Vagina (tissue), 2 donors: ENCODE results near the gene RNF213. TPM values are rescaled to one million over a fixed set of nuclear protein-coding genes. Genes with fewer than 3 reads are reported as not detected.
"Not testable (repeated sequence)": the region's sequence is repeated elsewhere in the genome, so short reads cannot be mapped to it uniquely, and the experiment has no call there.

Experiments used
- DNase-seq, 2 donors: peaks; one replicate each; pipeline ENCODE4 v3.0.0-alpha.2; 2017; ENCODE audit errors: extremely low spot score in 2 of 2
- H3K27ac ChIP-seq: fragments of 200-600 bp; sonication (generic); one replicate; pipeline ENCODE4 v1.5.1; 2019
- H3K27me3 ChIP-seq: fragments of 200-600 bp; sonication (generic); one replicate; pipeline ENCODE4 v1.5.1; 2019
- H3K36me3 ChIP-seq, 2 donors: fragments of 200-600 bp; sonication (generic); one replicate each; pipeline ENCODE4 v1.5.1; 2017 to 2019
- H3K4me1 ChIP-seq: fragments of 200-600 bp; sonication (generic); one replicate; pipeline ENCODE4 v1.5.1; 2019
- H3K4me3 ChIP-seq, 2 donors: fragments of 200-600 bp; sonication (generic); 1 replicate in 1 of 2; 2 replicates in 1 of 2; pipeline ENCODE4 v1.5.1; 2016 to 2019
- H3K9me3 ChIP-seq: fragments of 200-600 bp; sonication (generic); one replicate; pipeline ENCODE4 v1.5.1; 2019
- CTCF ChIP-seq, 3 experiments: fragments of 450-650 bp in 2 of 3; fragments of 200-600 bp in 1 of 3; sonication (generic) in 1 of 3; IDR thresholded peaks; one replicate each; pipeline ENCODE4 v1.5.1; 2017 to 2019; ENCODE audit warnings: antibody characterized with exemption in 3 of 3, mild to moderate bottlenecking in 2 of 3, moderate library complexity in 2 of 3
- POLR2A ChIP-seq, 2 donors: fragments of 450-650 bp; IDR thresholded peaks; one replicate each; pipeline ENCODE4 v1.6.1; 2017; ENCODE audit warnings: antibody characterized with exemption in 2 of 2, mild to moderate bottlenecking in 2 of 2, moderate library complexity in 2 of 2
- POLR2AphosphoS5 ChIP-seq, 2 donors: sonication (generic); formaldehyde crosslinking; IDR thresholded peaks; one replicate each; pipeline ENCODE4 v1.9.0; 2017; ENCODE audit warnings: antibody characterized with exemption in 2 of 2, mild to moderate bottlenecking in 2 of 2, low read depth in 1 of 2; ENCODE audit not compliant: insufficient read depth in 1 of 2
- intact Hi-C: fragments of 100-400 bp; cut with DNase I; formaldehyde crosslinking; loops from one replicate; pipeline ENCODE4 v1.15.1; 2023
- total RNA-seq: library from RNA; depleted of rRNA; stranded (reverse); fragments of >200 nt; gene quantifications from one replicate; pipeline ENCODE4 v1.2.3, GENCODE V29; 2016

RNF213 gene
- total RNA-seq, 1 donor from 2014 or later = 144 TPM

GRCh38 chr17:80320496-80320895 is 59.8 kb downstream of the RNF213 start:
- H3K27ac ChIP-seq = no peak overlapping the region
- no peaks in the 10 kb centered on the region for H3K4me1 ChIP-seq
- no peak for TF ChIP-seq POLR2AphosphoS5 (IDR thresholded peaks at IDR 0.05; ENCODE audit: insufficient read depth in 1 of 2, low read depth in 1 of 2)
- no peaks in the 10 kb centered on the region for H3K9me3 ChIP-seq
- intact Hi-C loops = no loop called here
- peaks cover 0 to 70% of the 10 kb centered on the region in 2 donors for H3K36me3 ChIP-seq
- no peaks in the 10 kb centered on the region for H3K27me3 ChIP-seq
- H3K4me3 ChIP-seq = no peak overlapping the region
- DNase-seq = no peak

- H3K4me1 ChIP-seq = no peaks in the 10 kb centered on the region
- TF ChIP-seq POLR2A (IDR thresholded peaks at IDR 0.05) (no peak), POLR2AphosphoS5 (IDR thresholded peaks at IDR 0.05; ENCODE audit: insufficient read depth in 1 of 2, low read depth in 1 of 2) (no peak), CTCF (IDR thresholded peaks at IDR 0.05) (no peak)
- no peak overlapping the region for H3K4me3 ChIP-seq
- H3K27ac ChIP-seq = no peak overlapping the region
- H3K27me3 ChIP-seq = no peaks in the 10 kb centered on the region
- intact Hi-C loops = no loop called here
- no peak for DNase-seq
- H3K36me3 ChIP-seq = peaks cover 0 to 68% of the 10 kb centered on the region in 2 donors
- H3K9me3 ChIP-seq = no peaks in the 10 kb centered on the region
These were observed 62.2 kb downstream of the RNF213 start for GRCh38 chr17:80322864-80323263.

- H3K4me1 ChIP-seq = no peaks in the 10 kb centered on the region
- no peak overlapping the region for H3K27ac ChIP-seq
- intact Hi-C loops = no loop called here
- H3K9me3 ChIP-seq = no peaks in the 10 kb centered on the region
- TF ChIP-seq CTCF (IDR thresholded peaks at IDR 0.05) = no peak
- no peak for TF ChIP-seq POLR2AphosphoS5 (IDR thresholded peaks at IDR 0.05; ENCODE audit: insufficient read depth in 1 of 2, low read depth in 1 of 2)
- TF ChIP-seq POLR2A (IDR thresholded peaks at IDR 0.05) = no peak
- peaks cover 0 to 72% of the 10 kb centered on the region in 2 donors for H3K36me3 ChIP-seq
- no peak overlapping the region for H3K4me3 ChIP-seq
- no peaks in the 10 kb centered on the region for H3K27me3 ChIP-seq
- DNase-seq = no peak
These were observed 63.3 kb downstream of the RNF213 start for GRCh38 chr17:80323982-80324381.

- Histone ChIP-seq H3K4me1 (no peaks in the 10 kb centered on the region), H3K9me3 (no peaks in the 10 kb centered on the region), H3K4me3 (no peak overlapping the region), H3K27me3 (no peaks in the 10 kb centered on the region), H3K27ac (no peak overlapping the region), H3K36me3 (peaks cover 0 to 70% of the 10 kb centered on the region in 2 donors)
- DNase-seq = no peak
- intact Hi-C loops = no loop called here
- TF ChIP-seq POLR2A (IDR thresholded peaks at IDR 0.05) (no peak), CTCF (IDR thresholded peaks at IDR 0.05) (no peak), POLR2AphosphoS5 (IDR thresholded peaks at IDR 0.05; ENCODE audit: insufficient read depth in 1 of 2, low read depth in 1 of 2) (no peak)
These were observed 66.9 kb downstream of the RNF213 start for GRCh38 chr17:80327518-80327917.

GRCh38 chr17:80328634-80329380 is 68.2 kb downstream of the RNF213 start:
- Histone ChIP-seq H3K4me1 (no peaks in the 10 kb centered on the region), H3K27me3 (no peaks in the 10 kb centered on the region), H3K4me3 (no peak overlapping the region), H3K27ac (no peak overlapping the region), H3K9me3 (no peaks in the 10 kb centered on the region), H3K36me3 (peaks cover 0 to 73% of the 10 kb centered on the region in 2 donors)
- intact Hi-C loops = no loop called here
- TF ChIP-seq POLR2AphosphoS5 (IDR thresholded peaks at IDR 0.05; ENCODE audit: insufficient read depth in 1 of 2, low read depth in 1 of 2) (no peak), POLR2A (IDR thresholded peaks at IDR 0.05) (no peak), CTCF (IDR thresholded peaks at IDR 0.05) (no peak)
- DNase-seq = no peak

GRCh38 chr17:80329421-80329820 is 68.8 kb downstream of the RNF213 start:
- intact Hi-C loops, H3K27me3 ChIP-seq, H3K9me3 ChIP-seq, H3K4me1 ChIP-seq, H3K27ac ChIP-seq, H3K4me3 ChIP-seq, DNase-seq: not testable (repeated sequence)
- H3K36me3 ChIP-seq = peaks cover 0 to 80% of the 10 kb centered on the region in 2 donors
